Erythroblast (primary cell): ENCODE measurements around the gene TRAPPC13.

Source experiments
- GATA1 ChIP-seq: IDR thresholded peaks from 2 replicates; pipeline ENCODE4 v1.6.1; 2011; ENCODE audit warnings: low read depth, mild to moderate bottlenecking, control low read depth, low read length, moderate library complexity
- POLR2A ChIP-seq: IDR thresholded peaks from 2 replicates; pipeline ENCODE4 v1.6.1; 2011; ENCODE audit warnings: mild to moderate bottlenecking, low read length

- TF ChIP-seq POLR2A (no peak), GATA1 (no peak)
Observed at GRCh38 chr5:65611524-65611923, 13.3 kb upstream of the TRAPPC13 start.
